ENCODE data around the gene WNT8B. TPM values are rescaled to one million over a fixed set of nuclear protein-coding genes. Genes with fewer than 3 reads are reported as not detected.

Gene WNT8B
- polyA plus RNA-seq, 3 donors from 2014 or later = not detected

DNA sequence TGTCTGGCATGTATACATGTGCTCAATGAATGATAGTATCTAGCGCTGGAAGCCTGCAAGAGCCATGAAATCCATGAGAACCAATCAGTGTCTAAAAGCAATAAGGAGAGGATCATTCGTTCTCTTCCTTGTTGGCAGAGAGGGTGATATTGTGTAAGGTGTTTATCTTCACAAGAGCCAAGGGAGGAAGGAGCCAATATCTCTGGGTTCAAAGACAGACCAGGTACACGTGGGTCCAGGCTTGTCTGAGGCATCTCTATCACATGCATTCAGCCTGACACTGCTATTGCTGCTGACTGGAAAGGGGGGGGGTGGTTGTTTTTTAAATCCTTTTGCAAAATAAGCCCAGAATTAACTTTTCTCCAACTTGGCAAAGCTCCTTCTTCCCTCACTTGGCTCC is 52.8 kb downstream of the WNT8B start:
- Mint-ChIP-seq H3K27me3 (ENCODE audit: low read depth in 3 of 3) (peaks cover 0 to 7% (median 3%) of the 10 kb centered on the region in 3 donors), H3K9me3 (no peaks in the 10 kb centered on the region), H3K36me3 (peaks cover 10 to 31% (median 17%) of the 10 kb centered on the region in 3 donors), H3K27ac (peak overlapping the region in 1 of 6 donors; percentile 21), H3K4me3 (no peak overlapping the region), H3K4me1 (peaks cover 24 to 35% of the 10 kb centered on the region in 2 donors)
- no peak for DNase-seq

DNA sequence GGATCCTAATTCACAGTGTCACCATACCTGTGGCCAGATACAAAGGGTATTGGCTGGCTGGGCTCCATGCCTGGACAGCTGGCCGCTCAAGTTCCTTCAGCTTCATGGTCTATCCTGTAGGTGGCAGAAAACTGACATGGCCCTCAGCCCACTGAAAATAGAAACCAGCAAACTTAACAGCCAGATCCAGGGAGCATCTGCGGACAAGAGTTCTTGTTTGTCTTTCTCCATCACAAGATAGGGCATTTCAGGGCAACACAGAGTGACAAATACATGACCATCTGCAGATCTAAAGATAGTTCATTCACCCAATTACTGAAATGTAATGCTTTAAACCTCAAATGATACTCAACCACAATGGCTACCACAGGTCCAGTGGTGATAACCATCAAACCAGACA is 54.0 kb downstream of the WNT8B start:
- H3K4me3 Mint-ChIP-seq = no peak overlapping the region
- H3K27ac Mint-ChIP-seq = no peak overlapping the region
- no peaks in the 10 kb centered on the region for H3K9me3 Mint-ChIP-seq
- DNase-seq = no peak
- H3K4me1 Mint-ChIP-seq = peaks cover 13 to 22% of the 10 kb centered on the region in 2 donors
- peaks cover 0 to 6% (median 0%) of the 10 kb centered on the region in 3 donors for H3K27me3 Mint-ChIP-seq (ENCODE audit: low read depth in 3 of 3)
- peaks cover 10 to 34% (median 20%) of the 10 kb centered on the region in 3 donors for H3K36me3 Mint-ChIP-seq

DNA sequence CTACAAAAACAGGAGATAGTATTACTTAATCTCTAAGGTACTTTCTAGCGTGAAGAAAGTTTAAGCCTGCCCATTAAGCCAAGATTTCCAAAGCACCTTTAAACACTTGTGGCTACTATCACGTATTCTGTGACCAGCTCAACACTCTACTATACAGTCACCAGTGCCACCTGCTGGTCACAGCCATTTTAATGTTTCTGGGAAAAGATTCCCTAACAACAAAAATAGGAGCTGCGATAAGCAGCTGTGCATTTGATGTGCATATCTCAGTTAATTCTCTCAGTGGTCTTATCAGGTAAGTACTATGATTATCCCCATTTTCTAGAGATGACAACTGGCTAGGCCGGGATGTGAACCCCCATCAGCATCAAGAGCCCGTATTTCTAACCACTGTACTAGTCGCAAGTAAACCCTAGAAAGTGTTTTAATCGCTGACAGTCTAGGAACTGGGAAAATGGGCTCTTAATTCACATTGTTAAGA is 56.0 kb downstream of the WNT8B start:
- peak; percentile 40 to 51 (median 40) for DNase-seq
- Mint-ChIP-seq H3K27me3 (ENCODE audit: low read depth in 3 of 3) (peaks cover 0 to 6% (median 0%) of the 10 kb centered on the region in 3 donors), H3K4me1 (peaks cover 9 to 20% of the 10 kb centered on the region in 2 donors), H3K27ac (no peak overlapping the region), H3K9me3 (no peaks in the 10 kb centered on the region), H3K36me3 (peaks cover 13 to 30% (median 24%) of the 10 kb centered on the region in 3 donors), H3K4me3 (no peak overlapping the region)

DNA sequence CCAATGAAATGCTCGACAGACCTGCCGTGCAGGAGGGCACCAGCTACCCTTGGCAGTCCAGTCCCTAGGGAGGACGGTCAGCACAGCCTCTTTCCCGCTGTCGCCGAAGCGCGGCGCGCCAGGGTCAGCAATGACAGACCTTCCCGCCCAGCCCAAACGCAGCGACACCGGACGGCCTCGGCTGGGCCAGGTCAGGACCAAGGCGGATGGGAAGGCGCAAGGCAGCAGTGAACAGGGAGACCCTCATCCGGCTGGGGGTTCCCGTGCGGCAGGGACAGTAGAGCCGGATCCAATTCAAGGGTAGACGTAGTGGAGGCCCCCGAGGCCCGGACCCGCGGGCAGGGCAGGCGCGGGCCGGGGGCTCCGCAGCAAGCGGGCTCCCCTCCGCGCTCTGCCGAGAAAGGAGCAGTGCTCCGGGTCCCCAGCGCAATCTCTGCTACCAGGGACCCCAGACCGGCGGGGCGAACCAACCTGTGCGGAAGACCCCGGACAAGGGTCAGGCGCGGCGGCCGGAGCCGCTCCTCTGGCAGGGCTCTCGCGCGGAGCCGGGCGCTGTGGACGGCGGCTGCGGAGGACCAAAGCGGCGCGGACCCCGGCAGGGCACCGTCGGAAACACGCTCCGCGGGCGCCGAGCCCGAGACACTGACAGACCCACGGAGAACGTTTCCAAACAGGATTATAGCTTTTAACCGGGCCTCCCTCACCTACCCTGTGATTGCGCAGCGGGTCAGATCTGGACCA is 56.7 kb downstream of the WNT8B start, which contains the start of gene SEC31B:
Gene SEC31B (minus strand): TSS at position 551 of the 741 bp plus-strand sequence. CDS start 2,909 bp downstream, outside the sequence.
- H3K27ac Mint-ChIP-seq = no peak within 1 kb of the TSS
- H3K9me3 Mint-ChIP-seq = no peaks in the 10 kb centered on the region
- no peak for DNase-seq
- peaks cover 0 to 6% (median 0%) of the 10 kb centered on the region in 3 donors for H3K27me3 Mint-ChIP-seq (ENCODE audit: low read depth in 3 of 3)
- H3K4me1 Mint-ChIP-seq = peaks cover 9 to 20% of the 10 kb centered on the region in 2 donors
- H3K36me3 Mint-ChIP-seq = peaks cover 13 to 34% (median 18%) of the 10 kb centered on the region in 3 donors
- H3K4me3 Mint-ChIP-seq = peak within 1 kb of the TSS in 1 of 5 donors; percentile 46

DNA sequence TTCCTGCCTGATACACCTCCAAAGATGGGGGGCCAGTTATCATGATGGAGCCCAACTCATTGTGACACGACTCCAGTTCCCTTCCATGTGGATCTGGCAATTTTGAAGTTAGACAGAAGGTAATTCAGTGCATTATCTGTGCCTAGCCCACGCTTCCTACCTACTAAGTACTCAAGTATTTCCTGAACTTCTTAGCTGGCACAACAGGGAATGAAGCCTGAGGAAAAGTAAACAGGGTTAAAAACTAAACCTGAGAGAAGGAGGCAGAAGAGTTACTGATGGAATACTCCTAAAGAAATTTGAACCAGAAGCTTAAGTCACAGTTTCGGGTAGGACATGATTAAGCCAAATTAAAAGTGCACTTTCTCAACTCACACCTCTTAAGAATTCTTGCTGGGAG is 58.0 kb downstream of the WNT8B start:
- peaks cover 0 to 6% (median 0%) of the 10 kb centered on the region in 3 donors for H3K27me3 Mint-ChIP-seq (ENCODE audit: low read depth in 3 of 3)
- H3K36me3 Mint-ChIP-seq = peaks cover 12 to 35% (median 17%) of the 10 kb centered on the region in 3 donors
- no peak overlapping the region for H3K4me3 Mint-ChIP-seq
- peaks cover 9 to 20% of the 10 kb centered on the region in 2 donors for H3K4me1 Mint-ChIP-seq
- no peak for DNase-seq
- H3K9me3 Mint-ChIP-seq = no peaks in the 10 kb centered on the region
- H3K27ac Mint-ChIP-seq = no peak overlapping the region

DNA sequence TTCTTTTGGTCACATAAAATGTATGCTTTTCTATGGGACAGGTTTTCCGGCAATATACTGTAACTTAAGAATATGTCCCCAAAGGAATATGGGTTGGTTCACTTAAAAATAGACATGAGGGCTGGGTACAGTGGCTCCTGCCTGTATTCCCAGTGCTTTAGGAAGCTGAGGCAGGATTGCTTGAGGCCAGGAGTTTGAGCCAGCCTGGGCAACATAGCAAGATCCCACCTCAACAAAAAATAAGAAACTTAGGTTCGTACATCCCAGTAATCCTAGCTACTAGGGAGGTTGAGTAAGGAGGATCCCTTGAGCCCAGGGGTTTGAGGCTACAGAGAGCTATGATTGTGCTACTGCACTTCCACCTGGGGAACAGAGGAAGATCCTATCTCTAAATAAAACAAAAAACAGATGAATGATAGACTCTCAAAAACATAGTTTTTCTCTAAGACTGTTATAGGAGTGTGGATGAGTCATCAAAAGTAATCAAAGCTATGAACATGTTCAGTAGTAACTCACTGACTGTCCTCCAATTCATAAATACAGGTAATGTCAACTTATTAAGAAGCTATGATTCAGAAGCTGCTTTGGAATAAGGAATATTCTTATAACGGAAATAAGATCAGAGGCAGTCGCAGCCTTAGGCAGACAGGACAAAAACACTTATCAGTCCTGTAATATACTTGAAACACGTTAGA is 59.4 kb downstream of the WNT8B start:
- Mint-ChIP-seq H3K4me3 (no peak overlapping the region), H3K4me1 (peaks cover 12 to 22% of the 10 kb centered on the region in 2 donors), H3K27ac (peak overlapping the region in 3 of 6 donors; percentile 13 to 25 (median 20)), H3K27me3 (ENCODE audit: low read depth in 3 of 3) (peaks cover 0 to 6% (median 0%) of the 10 kb centered on the region in 3 donors), H3K36me3 (peaks cover 11 to 36% (median 16%) of the 10 kb centered on the region in 3 donors), H3K9me3 (no peaks in the 10 kb centered on the region)
- DNase-seq = no peak

DNA sequence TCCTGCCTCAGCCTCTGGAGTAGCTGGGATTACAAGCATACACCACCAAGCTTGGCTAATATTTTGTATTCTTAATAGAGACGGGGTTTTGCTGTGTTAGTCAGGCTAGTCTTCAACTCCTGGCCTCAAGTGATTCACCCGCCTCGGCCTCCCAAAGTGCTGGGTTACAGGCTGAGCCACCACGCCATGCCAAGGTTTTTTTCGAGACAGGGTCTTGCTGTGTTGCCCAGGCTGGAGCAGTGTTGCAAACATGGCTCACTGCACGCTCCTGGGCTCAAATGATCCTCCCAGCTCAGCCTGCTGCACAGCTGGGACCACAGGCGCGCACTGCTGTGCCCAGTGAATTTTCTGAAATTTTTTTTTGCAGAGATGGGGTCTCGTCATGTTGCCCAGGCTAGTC is 60.1 kb downstream of the WNT8B start:
- Mint-ChIP-seq H3K27ac (no peak overlapping the region), H3K4me3 (no peak overlapping the region), H3K9me3 (no peaks in the 10 kb centered on the region), H3K27me3 (ENCODE audit: low read depth in 3 of 3) (peaks cover 0 to 6% (median 0%) of the 10 kb centered on the region in 3 donors), H3K36me3 (peaks cover 11 to 31% (median 16%) of the 10 kb centered on the region in 3 donors), H3K4me1 (peaks cover 12 to 20% of the 10 kb centered on the region in 2 donors)
- no peak for DNase-seq

DNA sequence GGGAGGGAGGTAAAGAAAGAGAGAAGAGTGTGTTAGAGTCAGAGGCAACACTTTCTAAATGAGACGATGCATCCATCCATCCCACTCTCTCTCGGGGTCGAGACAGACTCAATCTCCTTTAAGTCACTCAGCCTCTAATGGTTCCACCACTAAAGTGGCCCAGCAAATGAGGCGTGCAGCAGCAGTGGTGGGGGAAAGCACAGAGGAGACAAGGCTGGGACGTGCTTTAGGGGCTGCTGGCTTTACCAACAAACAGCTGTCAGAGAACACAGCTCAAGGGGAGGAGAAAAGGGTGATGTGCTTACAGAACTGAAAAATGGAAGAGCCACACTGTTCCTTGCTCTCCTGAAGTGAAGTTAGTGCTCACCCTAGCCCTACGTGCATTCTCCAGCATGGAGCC is 61.4 kb downstream of the WNT8B start:
- Mint-ChIP-seq H3K27ac (no peak overlapping the region), H3K36me3 (peaks cover 11 to 29% (median 13%) of the 10 kb centered on the region in 3 donors)

DNA sequence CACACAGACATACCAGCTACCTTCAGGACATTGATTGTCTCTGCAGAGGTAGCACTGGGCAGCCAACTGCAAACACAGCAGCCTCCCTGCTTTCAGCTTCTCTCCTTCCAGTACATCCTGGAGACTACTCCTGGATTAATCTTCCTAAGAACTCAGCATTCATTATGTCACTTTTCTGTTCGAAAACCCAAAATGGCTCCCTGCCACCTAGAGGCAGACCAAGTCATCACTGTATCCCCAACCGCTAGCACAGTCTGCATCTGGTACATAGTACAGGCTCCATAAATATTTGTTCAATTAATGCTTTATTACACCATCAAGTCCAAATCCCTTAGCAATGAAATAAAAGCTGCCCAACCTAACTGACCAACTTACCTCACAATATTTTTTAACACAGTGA is 61.8 kb downstream of the WNT8B start:
- no peak overlapping the region for H3K27ac Mint-ChIP-seq

More for the DNA sequence above, 61.4 kb downstream of the WNT8B start:
- peaks cover 19 to 25% of the 10 kb centered on the region in 2 donors for H3K4me1 Mint-ChIP-seq
- peaks cover 0 to 5% (median 2%) of the 10 kb centered on the region in 3 donors for H3K27me3 Mint-ChIP-seq (ENCODE audit: low read depth in 3 of 3)
- no peak overlapping the region for H3K4me3 Mint-ChIP-seq
- no peak for DNase-seq
- no peaks in the 10 kb centered on the region for H3K9me3 Mint-ChIP-seq

DNA sequence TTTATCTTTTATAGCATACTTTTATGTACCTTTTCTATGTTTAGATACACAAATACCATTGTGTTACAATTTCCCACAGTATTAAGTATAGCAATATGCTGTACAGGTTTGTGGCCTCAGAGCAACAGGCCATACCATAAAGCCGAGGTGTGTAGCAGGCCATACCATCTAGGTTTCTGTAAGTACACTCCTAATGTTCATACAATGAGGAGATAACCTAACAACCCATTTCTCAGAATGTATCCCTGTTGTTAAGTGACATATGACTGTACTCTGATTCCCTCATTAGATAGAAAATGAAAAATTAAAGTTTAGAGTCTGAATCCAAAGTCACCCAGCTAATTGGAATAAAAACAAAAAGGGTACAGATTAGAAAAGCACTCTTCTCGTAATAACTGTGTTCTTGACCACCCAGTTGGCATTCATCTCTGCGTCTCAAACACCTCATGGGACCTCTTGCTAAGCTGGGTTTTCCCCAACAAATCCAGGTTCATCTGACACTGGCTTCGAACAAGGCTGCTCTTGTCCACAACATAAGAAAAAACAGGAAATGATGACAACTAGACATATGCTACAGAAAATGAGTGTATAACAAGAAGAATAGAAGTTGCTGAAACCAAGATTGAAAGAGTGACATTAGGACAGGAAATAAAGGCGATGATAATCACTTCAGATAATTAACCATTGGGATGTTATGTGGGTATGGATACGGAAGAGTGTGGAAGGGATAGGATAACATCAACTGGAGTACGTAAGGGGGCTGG is 65.5 kb downstream of the WNT8B start:
- DNase-seq = no peak
- H3K27me3 Mint-ChIP-seq (ENCODE audit: low read depth in 3 of 3) = peaks cover 8 to 15% (median 10%) of the 10 kb centered on the region in 3 donors
- peaks cover 4 to 25% (median 21%) of the 10 kb centered on the region in 3 donors for H3K36me3 Mint-ChIP-seq
- peaks cover 30 to 47% of the 10 kb centered on the region in 2 donors for H3K4me1 Mint-ChIP-seq
- H3K27ac Mint-ChIP-seq = peak overlapping the region; percentile 93 to 100 (median 98)
- H3K9me3 Mint-ChIP-seq = no peaks in the 10 kb centered on the region
- H3K4me3 Mint-ChIP-seq = peak overlapping the region; percentile 97 to 100 (median 100)

More for the DNA sequence above, 61.8 kb downstream of the WNT8B start:
- H3K36me3 Mint-ChIP-seq = peaks cover 11 to 29% (median 15%) of the 10 kb centered on the region in 3 donors
- H3K9me3 Mint-ChIP-seq = no peaks in the 10 kb centered on the region
- H3K4me3 Mint-ChIP-seq = no peak overlapping the region
- H3K27me3 Mint-ChIP-seq (ENCODE audit: low read depth in 3 of 3) = peaks cover 1 to 9% (median 5%) of the 10 kb centered on the region in 3 donors
- peaks cover 22 to 29% of the 10 kb centered on the region in 2 donors for H3K4me1 Mint-ChIP-seq
- no peak for DNase-seq

DNA sequence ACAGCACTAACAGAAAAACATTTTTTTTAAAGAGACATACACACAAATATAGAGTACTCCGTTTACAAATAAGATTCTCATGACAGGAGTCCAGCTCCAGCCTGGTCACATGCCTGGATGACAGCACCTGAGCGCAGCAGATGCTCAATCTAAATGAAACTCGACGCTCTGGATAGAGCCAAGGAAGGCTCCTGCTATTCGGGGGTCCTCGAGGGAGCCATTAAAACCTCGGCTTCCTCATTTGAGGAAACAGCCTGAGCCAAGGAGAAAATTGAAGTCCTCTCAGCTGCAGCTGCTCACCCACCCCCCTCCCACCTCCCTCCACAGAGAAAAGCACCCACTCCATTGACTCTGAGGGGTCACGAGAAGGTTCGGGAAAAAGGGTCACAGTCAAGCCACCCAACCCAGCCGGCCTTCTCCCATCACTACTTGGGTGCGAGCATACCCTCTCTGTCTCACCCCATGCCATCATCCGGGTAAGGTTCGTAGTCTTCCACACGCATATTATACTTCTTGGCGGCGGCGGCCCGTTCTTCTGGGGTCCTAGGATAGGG is 66.2 kb downstream of the WNT8B start:
- Mint-ChIP-seq H3K27me3 (ENCODE audit: low read depth in 3 of 3) (peaks cover 8 to 15% (median 12%) of the 10 kb centered on the region in 3 donors), H3K4me3 (peak overlapping the region; percentile 97 to 100 (median 100)), H3K27ac (peak overlapping the region; percentile 93 to 100 (median 98)), H3K4me1 (peaks cover 30 to 47% of the 10 kb centered on the region in 2 donors), H3K36me3 (peaks cover 4 to 19% (median 18%) of the 10 kb centered on the region in 3 donors), H3K9me3 (no peaks in the 10 kb centered on the region)
- DNase-seq = no peak

DNA sequence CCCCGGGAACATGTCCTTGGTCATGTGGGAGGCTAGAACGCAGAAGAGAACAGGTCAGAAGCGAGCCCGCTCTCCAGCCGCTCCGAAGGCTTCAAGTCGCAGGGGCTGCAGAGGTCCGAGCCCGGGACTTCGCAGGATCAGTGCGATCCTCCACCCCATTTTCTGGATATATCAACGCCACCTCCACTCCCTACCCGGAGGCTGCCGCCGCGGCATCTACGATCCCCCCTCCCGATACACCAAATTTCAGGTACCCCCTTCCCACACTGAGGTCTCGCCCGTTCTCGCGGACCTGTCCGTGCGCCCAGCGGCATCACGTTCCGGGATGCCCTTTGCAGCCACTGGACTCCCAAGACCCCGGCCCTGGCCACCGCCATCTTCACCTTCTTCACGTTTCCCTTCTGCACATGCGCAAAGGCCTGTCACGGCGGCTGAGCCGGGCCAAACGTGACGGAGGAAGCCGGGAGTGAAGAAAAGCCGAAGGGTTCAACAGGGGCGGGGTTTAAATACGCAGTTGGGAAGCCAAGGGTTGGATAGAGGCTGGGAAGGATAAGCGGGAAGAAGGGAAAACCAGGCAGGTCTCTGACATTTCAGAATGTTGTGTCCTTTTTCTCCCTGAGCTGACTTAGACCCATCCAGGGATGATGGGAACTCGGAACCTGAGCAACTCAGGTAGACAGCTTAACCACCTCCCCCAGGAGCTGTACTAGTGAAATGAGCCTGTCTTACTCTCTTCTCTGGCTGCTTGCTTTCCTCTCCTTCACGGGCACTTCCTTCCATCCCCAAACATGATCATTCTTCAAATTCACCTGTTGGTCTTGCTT is 66.9 kb downstream of the WNT8B start, which contains the start of gene NDUFB8:
Gene NDUFB8 (minus strand): TSS at position 397 of the 824 bp plus-strand sequence. CDS start 20 bp downstream, at position 377.
- Mint-ChIP-seq H3K4me1 (peaks cover 30 to 47% of the 10 kb centered on the region in 2 donors), H3K27ac (peak within 1 kb of the TSS; percentile 93 to 100 (median 98)), H3K27me3 (ENCODE audit: low read depth in 3 of 3) (peaks cover 8 to 15% (median 12%) of the 10 kb centered on the region in 3 donors), H3K36me3 (peaks cover 4 to 18% (median 15%) of the 10 kb centered on the region in 3 donors), H3K9me3 (no peaks in the 10 kb centered on the region), H3K4me3 (peak within 1 kb of the TSS; percentile 97 to 100 (median 100))
- peak; percentile 82 to 85 (median 83) for DNase-seq
